Measurements from ENCODE around the gene FAM98C. TPM values are rescaled to one million over a fixed set of nuclear protein-coding genes. Genes with fewer than 3 reads are reported as not detected.

The FAM98C gene
- total and polyA plus RNA-seq, 4 donors, result 4.2 to 8.5 (median 6.2) TPM

DNA sequence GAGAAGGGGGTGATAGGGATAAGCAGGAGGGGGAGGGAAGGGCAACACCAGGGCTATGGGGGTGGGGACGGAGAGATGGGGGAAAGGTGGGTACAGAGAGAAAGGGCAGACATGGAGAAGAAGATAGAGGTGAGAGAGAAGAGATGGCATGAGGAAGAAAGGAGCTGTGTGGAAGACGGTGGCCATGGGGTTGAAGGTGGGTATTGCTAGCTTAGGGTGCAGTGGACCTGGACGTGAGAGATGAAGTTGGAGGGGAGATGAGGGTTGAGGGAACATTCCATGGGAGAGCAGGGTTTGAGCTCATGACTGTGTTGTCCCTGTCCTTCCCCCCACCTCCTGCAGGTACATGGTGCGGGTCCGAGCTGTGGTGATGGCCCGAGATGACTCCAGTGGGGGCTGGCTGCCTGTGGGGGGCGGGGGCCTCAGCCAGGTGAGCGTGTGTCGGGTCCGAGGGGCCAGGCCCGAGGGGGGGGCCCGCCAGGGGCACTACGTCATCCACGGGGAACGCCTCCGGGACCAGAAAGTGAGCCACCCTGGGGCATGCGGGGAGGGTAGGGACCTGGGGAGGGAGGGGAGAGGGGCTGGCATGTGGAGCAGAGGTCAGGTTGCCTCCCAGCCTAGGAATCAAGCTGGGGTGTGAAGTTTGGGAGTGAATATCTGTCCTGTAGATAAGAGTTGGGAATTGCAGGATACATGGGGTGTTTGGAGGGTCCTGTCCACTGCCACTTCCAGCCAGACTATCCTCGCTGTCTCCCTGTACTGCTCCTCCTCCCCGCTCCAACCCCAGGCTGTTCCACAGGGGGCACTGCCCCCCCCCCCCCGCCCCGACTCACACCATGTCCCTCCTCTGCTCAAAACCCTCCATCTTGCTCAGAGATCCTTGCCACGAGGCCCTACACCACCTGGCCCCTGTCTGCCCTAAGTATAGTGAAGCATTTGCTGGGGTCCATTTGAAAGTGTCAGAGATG is 12.7 kb upstream of the FAM98C start:
- H3K27me3 ChIP-seq (ENCODE audit: control insufficient read depth in 4 of 4, insufficient read depth in 4 of 4, low read length in 3 of 4), result peaks cover 0 to 5% (median 0%) of the 10 kb centered on the region in 4 donors
- no peak overlapping the region for H3K27ac ChIP-seq (ENCODE audit: low read depth in 1 of 2, low read length in 2 of 2)
- no peak for DNase-seq (ENCODE audit: low spot score)

More for the DNA sequence above, 12.7 kb upstream of the FAM98C start:
- TF ChIP-seq HNF4A (conservative IDR thresholded peaks at IDR 0.05), result no peak
- TF ChIP-seq YY1 (IDR thresholded peaks at IDR 0.05), result no peak
- TF ChIP-seq, protein P1, sequence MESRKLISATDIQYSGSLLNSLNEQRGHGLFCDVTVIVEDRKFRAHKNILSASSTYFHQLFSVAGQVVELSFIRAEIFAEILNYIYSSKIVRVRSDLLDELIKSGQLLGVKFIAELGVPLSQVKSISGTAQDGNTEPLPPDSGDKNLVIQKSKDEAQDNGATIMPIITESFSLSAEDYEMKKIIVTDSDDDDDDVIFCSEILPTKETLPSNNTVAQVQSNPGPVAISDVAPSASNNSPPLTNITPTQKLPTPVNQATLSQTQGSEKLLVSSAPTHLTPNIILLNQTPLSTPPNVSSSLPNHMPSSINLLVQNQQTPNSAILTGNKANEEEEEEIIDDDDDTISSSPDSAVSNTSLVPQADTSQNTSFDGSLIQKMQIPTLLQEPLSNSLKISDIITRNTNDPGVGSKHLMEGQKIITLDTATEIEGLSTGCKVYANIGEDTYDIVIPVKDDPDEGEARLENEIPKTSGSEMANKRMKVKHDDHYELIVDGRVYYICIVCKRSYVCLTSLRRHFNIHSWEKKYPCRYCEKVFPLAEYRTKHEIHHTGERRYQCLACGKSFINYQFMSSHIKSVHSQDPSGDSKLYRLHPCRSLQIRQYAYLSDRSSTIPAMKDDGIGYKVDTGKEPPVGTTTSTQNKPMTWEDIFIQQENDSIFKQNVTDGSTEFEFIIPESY (IDR thresholded peaks at IDR 0.05), result no peak
- TF ChIP-seq EGR1 (IDR thresholded peaks at IDR 0.05; ENCODE audit: low read depth in 2 of 2), result no peak
- TF ChIP-seq, protein P2, sequence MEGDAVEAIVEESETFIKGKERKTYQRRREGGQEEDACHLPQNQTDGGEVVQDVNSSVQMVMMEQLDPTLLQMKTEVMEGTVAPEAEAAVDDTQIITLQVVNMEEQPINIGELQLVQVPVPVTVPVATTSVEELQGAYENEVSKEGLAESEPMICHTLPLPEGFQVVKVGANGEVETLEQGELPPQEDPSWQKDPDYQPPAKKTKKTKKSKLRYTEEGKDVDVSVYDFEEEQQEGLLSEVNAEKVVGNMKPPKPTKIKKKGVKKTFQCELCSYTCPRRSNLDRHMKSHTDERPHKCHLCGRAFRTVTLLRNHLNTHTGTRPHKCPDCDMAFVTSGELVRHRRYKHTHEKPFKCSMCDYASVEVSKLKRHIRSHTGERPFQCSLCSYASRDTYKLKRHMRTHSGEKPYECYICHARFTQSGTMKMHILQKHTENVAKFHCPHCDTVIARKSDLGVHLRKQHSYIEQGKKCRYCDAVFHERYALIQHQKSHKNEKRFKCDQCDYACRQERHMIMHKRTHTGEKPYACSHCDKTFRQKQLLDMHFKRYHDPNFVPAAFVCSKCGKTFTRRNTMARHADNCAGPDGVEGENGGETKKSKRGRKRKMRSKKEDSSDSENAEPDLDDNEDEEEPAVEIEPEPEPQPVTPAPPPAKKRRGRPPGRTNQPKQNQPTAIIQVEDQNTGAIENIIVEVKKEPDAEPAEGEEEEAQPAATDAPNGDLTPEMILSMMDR (IDR thresholded peaks at IDR 0.05; ENCODE audit: low read depth, low read length, missing input control), result no peak
- TF ChIP-seq FOXA1 (IDR thresholded peaks at IDR 0.05), result no peak
- TF ChIP-seq, protein P3, sequence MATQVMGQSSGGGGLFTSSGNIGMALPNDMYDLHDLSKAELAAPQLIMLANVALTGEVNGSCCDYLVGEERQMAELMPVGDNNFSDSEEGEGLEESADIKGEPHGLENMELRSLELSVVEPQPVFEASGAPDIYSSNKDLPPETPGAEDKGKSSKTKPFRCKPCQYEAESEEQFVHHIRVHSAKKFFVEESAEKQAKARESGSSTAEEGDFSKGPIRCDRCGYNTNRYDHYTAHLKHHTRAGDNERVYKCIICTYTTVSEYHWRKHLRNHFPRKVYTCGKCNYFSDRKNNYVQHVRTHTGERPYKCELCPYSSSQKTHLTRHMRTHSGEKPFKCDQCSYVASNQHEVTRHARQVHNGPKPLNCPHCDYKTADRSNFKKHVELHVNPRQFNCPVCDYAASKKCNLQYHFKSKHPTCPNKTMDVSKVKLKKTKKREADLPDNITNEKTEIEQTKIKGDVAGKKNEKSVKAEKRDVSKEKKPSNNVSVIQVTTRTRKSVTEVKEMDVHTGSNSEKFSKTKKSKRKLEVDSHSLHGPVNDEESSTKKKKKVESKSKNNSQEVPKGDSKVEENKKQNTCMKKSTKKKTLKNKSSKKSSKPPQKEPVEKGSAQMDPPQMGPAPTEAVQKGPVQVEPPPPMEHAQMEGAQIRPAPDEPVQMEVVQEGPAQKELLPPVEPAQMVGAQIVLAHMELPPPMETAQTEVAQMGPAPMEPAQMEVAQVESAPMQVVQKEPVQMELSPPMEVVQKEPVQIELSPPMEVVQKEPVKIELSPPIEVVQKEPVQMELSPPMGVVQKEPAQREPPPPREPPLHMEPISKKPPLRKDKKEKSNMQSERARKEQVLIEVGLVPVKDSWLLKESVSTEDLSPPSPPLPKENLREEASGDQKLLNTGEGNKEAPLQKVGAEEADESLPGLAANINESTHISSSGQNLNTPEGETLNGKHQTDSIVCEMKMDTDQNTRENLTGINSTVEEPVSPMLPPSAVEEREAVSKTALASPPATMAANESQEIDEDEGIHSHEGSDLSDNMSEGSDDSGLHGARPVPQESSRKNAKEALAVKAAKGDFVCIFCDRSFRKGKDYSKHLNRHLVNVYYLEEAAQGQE (IDR thresholded peaks at IDR 0.05), result no peak
- TF ChIP-seq HNF4G (IDR thresholded peaks at IDR 0.05), result no peak
- no peak for TF ChIP-seq NR2F2 (IDR thresholded peaks at IDR 0.05)
- TF ChIP-seq, protein P4, sequence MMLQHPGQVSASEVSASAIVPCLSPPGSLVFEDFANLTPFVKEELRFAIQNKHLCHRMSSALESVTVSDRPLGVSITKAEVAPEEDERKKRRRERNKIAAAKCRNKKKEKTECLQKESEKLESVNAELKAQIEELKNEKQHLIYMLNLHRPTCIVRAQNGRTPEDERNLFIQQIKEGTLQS (IDR thresholded peaks at IDR 0.05), result no peak
- TF ChIP-seq JUND (IDR thresholded peaks at IDR 0.05), result no peak
- no peak for TF ChIP-seq TAF1 (conservative IDR thresholded peaks at IDR 0.05)
- Histone ChIP-seq H3K9me3 (ENCODE audit: control insufficient read depth in 4 of 4, low read length in 3 of 4) (no peaks in the 10 kb centered on the region), H3K4me3 (ENCODE audit: low read depth in 1 of 3, low read length in 3 of 3) (no peak overlapping the region), H3K9ac (ENCODE audit: low read depth in 1 of 2, low read length in 2 of 2) (no peak overlapping the region), H3K36me3 (ENCODE audit: control insufficient read depth in 4 of 4, insufficient read depth in 3 of 4, low read depth in 1 of 4, low read length in 3 of 4) (no peaks in the 10 kb centered on the region), H3K4me1 (ENCODE audit: control insufficient read depth in 4 of 4, insufficient read depth in 4 of 4, low read length in 3 of 4) (peaks cover 7 to 23% (median 16%) of the 10 kb centered on the region in 4 donors)
- 44% methylated on average over 22 of the region's 22 CpGs for WGBS
